GM18526 (cell line): Measurements from ENCODE around the gene LRRC8D.

Experiments
- POLR2A ChIP-seq: IDR thresholded peaks from 3 replicates; pipeline ENCODE4 v1.6.1; 2011; ENCODE audit not compliant: insufficient read length; ENCODE audit errors: extremely low read depth

Gene LRRC8D

GRCh38 chr1:89927049-89927448, 106.2 kb downstream of the LRRC8D start:
- TF ChIP-seq POLR2A, result no peak

- TF ChIP-seq POLR2A, result no peak
These were observed 106.6 kb downstream of the LRRC8D start for GRCh38 chr1:89927478-89927877.

GRCh38 chr1:89928506-89928905, 107.7 kb downstream of the LRRC8D start:
- TF ChIP-seq POLR2A, result no peak

- no peak for TF ChIP-seq POLR2A
These were observed 108.7 kb downstream of the LRRC8D start for GRCh38 chr1:89929467-89930063.

GRCh38 chr1:89930579-89930978, 109.7 kb downstream of the LRRC8D start:
- TF ChIP-seq POLR2A, result no peak

GRCh38 chr1:89931964-89932363, 111.1 kb downstream of the LRRC8D start:
- no peak for TF ChIP-seq POLR2A

GRCh38 chr1:89932598-89933364, 111.9 kb downstream of the LRRC8D start:
- TF ChIP-seq POLR2A, result no peak

GRCh38 chr1:89934461-89934860, 113.6 kb downstream of the LRRC8D start:
- no peak for TF ChIP-seq POLR2A

GRCh38 chr1:89935235-89935634, 114.4 kb downstream of the LRRC8D start:
- TF ChIP-seq POLR2A, result no peak

- no peak for TF ChIP-seq POLR2A
These were observed 115.9 kb downstream of the LRRC8D start for GRCh38 chr1:89936694-89937093.

- no peak for TF ChIP-seq POLR2A
These were observed 117.6 kb downstream of the LRRC8D start for GRCh38 chr1:89938171-89939055.

- no peak for TF ChIP-seq POLR2A
These were observed 118.3 kb downstream of the LRRC8D start for GRCh38 chr1:89939059-89939570.

GRCh38 chr1:89939693-89940438, 119.0 kb downstream of the LRRC8D start:
- no peak for TF ChIP-seq POLR2A

- no peak for TF ChIP-seq POLR2A
These were observed 120.4 kb downstream of the LRRC8D start for GRCh38 chr1:89941110-89941766.
